ENCODE data around the gene KRTAP12-3. TPM values are rescaled to one million over a fixed set of nuclear protein-coding genes. Genes with fewer than 3 reads are reported as not detected.
"Not testable (repeated sequence)": the region's sequence is repeated elsewhere in the genome, so short reads cannot be mapped to it uniquely, and the experiment has no call there.

Gene KRTAP12-3
- polyA plus RNA-seq, 4 donors = not detected

- no peak for DNase-seq (ENCODE audit: low read depth in 4 of 4, low spot score in 2 of 4)
These were observed 24.9 kb downstream of the KRTAP12-3 start for GRCh38 chr21:44682580-44683151.

DNA sequence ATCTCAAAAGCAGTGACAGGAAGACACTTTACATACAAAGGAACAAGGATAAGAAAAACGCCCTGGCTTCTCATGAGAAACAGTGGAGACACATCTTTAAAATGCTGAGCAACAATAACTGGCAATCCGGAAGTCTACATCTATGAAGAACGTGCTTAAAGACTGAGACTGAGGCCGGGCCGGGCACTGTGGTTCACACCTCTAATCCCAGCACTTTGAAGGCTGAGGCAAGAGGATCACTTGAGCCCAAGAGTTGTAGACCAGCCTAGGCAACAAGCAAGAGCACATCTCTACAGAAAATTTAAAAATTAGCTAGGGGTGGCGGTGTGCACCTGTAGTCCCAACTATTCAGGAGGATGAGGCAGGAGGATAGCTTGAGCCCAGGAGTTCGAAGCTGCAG, 26.3 kb downstream of the KRTAP12-3 start:
- DNase-seq (ENCODE audit: low read depth in 4 of 4, low spot score in 2 of 4) = no peak

GRCh38 chr21:44684483-44684882, 26.8 kb downstream of the KRTAP12-3 start:
- no peak for DNase-seq (ENCODE audit: low read depth in 4 of 4, low spot score in 2 of 4)

GRCh38 chr21:44685050-44685449, 27.3 kb downstream of the KRTAP12-3 start:
- DNase-seq (ENCODE audit: low read depth in 4 of 4, low spot score in 2 of 4) = not testable (repeated sequence)

DNA sequence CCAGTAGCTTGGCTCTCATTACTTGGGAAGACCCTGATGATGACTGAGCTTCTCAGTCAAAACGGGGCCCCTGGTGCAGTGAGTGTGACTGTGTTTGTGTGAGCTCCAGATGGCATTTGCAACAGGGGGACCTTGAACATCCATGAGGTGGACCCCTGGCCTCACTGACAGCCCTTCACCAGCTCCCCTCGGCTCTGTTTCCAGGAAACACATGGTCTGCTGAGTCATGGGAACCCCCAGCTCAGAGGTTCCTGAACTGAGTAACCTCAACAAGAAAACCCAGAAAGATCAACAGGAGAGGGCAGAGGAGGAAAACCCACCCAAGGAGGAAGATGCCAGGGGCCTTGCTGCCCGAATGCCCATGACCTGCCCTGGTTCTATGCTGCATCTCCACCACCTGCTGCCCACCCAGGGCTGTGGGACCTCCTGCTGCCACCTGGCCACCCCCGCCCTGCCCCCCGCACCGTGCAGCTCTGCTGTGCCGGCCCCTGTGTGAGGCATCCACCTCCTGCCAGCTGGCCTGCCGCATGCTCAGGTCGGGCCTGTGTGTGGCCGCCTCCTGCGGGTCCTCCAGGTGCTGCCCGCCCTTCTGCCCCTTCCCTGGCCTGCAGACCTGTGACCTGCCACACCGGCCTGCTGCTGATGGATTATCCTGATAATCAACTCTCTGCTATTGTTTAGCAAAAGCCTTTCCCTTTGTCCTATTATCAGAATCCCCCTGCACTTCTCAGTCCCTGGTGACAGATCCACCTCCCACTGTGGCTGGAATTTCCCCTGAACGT, 28.5 kb downstream of the KRTAP12-3 start:
- DNase-seq (ENCODE audit: low read depth in 4 of 4, low spot score in 2 of 4) = no peak

- DNase-seq (ENCODE audit: low read depth in 4 of 4, low spot score in 2 of 4) = no peak
These were observed 29.3 kb downstream of the KRTAP12-3 start for GRCh38 chr21:44686843-44687561.

DNA sequence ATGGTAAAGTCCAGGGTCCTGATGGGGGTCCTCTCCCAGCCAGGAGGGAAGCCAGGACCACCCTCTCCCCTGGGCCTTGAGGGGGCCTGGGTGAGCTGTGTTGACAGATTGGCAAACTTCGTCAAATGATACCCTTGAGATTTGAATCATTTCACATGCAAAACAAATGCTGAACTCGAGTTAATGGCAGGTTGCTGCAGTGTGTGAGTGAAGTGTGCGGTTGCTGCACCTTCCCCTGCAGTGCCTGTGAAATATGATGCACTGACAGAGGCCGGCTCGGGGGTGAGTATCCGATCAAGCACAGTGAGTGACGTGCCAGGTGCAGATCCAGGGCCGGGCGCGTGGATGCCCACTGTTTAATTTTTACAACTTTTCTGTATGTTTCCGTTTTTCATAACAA, 29.9 kb downstream of the KRTAP12-3 start:
- DNase-seq (ENCODE audit: low read depth in 4 of 4, low spot score in 2 of 4) = no peak

DNA sequence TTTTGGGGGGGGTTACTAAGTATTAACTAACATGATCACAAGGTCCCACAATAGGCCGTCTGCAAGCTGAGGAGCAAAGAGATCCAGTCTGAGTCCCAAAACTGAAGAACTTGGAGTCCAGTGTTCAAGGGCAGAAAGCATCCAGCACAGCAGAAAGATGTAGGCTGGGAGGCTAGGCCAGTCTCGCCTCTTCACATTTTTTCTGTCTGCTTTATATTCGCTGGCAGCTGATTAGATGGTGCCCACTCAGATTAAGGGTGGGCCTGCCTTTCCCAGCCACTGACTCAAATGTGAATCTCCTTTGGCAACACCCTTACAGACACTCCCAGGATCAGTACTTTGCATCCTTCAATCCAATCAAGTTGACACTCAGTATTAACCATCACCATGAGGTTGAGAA, 32.0 kb downstream of the KRTAP12-3 start:
- DNase-seq (ENCODE audit: low read depth in 4 of 4, low spot score in 2 of 4) = not testable (repeated sequence)

DNA sequence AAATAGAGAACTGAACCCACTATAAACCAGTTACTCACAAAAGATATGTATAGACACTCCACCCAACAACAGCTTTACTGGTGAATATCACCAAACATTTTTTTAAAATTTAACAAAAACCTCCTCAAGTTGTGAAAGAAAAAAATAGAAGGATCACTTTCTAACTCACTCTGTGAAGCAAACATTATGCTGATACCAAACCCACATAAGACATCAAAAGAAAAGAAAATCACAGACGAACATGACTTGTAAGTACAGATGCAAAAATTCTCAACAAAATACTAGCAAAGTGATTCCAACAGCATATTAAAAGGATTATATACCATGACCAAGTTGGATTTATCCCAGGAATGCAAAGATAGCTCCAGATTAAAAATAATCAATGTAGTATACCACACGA, 34.0 kb downstream of the KRTAP12-3 start:
- DNase-seq (ENCODE audit: low read depth in 4 of 4, low spot score in 2 of 4) = no peak

- DNase-seq (ENCODE audit: low read depth in 4 of 4, low spot score in 2 of 4) = no peak
These were observed 35.2 kb downstream of the KRTAP12-3 start for GRCh38 chr21:44692798-44693512.

- DNase-seq (ENCODE audit: low read depth in 4 of 4, low spot score in 2 of 4) = no peak
These were observed 37.0 kb downstream of the KRTAP12-3 start for GRCh38 chr21:44694776-44695175.

- DNase-seq (ENCODE audit: low read depth in 4 of 4, low spot score in 2 of 4) = no peak
These were observed 37.5 kb downstream of the KRTAP12-3 start for GRCh38 chr21:44695184-44695583.

- no peak for DNase-seq (ENCODE audit: low read depth in 4 of 4, low spot score in 2 of 4)
These were observed 37.9 kb downstream of the KRTAP12-3 start for GRCh38 chr21:44695641-44696040.

DNA sequence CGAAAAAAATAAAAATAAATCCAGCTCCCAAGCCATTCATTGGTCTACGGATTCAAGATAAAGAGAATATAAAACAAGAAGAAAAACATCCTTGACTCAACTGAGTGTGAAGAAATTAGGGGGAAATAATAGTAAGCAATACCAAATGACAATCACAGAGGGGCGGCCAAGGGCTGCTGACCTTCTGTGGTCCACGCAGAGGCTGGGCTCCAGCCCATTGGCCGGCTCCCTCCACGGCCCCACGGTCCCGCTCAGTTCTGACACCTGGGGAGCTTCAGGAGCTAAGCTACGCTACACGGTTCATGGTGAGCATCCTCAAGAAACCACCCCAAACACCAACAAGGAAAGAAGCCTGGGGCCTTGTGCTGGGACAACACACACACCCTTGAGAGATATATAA, 38.8 kb downstream of the KRTAP12-3 start:
- no peak for DNase-seq (ENCODE audit: low read depth in 4 of 4, low spot score in 2 of 4)

DNA sequence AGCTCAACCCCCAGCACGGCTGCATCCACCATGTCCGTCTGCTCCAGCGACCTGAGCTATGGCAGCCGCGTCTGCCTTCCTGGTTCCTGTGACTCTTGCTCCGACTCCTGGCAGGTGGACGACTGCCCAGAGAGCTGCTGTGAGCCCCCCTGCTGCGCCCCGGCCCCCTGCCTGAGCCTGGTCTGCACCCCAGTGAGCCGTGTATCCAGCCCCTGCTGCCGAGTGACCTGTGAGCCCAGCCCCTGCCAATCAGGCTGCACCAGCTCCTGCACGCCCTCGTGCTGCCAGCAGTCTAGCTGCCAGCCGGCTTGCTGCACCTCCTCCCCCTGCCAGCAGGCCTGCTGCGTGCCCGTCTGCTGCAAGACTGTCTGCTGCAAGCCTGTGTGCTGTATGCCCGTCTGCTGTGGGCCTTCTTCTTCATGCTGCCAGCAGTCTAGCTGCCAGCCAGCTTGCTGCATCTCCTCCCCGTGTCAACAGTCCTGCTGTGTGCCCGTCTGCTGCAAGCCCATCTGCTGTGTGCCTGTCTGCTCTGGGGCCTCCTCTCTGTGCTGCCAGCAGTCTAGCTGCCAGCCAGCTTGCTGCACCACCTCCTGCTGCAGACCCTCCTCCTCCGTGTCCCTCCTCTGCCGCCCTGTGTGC, 39.6 kb downstream of the KRTAP12-3 start, which contains the start of gene KRTAP10-12:
Gene KRTAP10-12 (plus strand): TSS at position 1 of the 639 bp plus-strand sequence. CDS start 30 bp downstream, at position 31.
- not testable (repeated sequence) for DNase-seq (ENCODE audit: low read depth in 4 of 4, low spot score in 2 of 4)

GRCh38 chr21:44697811-44698734, 40.3 kb downstream of the KRTAP12-3 start:
- DNase-seq (ENCODE audit: low read depth in 4 of 4, low spot score in 2 of 4) = no peak

- DNase-seq (ENCODE audit: low read depth in 4 of 4, low spot score in 2 of 4) = no peak
These were observed 41.8 kb downstream of the KRTAP12-3 start for GRCh38 chr21:44699502-44700001.

GRCh38 chr21:44700101-44701022, 42.6 kb downstream of the KRTAP12-3 start:
- DNase-seq (ENCODE audit: low read depth in 4 of 4, low spot score in 2 of 4) = no peak
